ENCODE results near the gene SBF1.
A peak's percentile ranks its signal among the peaks of the same experiment; 100 is the strongest.

The SBF1 gene

GRCh38 chr22:50485221-50486131, 10.6 kb upstream of the SBF1 start:
- no peak for DNase-seq

- no peak for DNase-seq
Measured at GRCh38 chr22:50483977-50484853, 9.4 kb upstream of the SBF1 start.

- no peak for DNase-seq
Measured at GRCh38 chr22:50483556-50483955, 8.7 kb upstream of the SBF1 start.

GRCh38 chr22:50483106-50483505, 8.3 kb upstream of the SBF1 start:
- no peak for DNase-seq

- no peak for DNase-seq
Measured at GRCh38 chr22:50482107-50483074, 7.6 kb upstream of the SBF1 start.

- peak; percentile 81 for DNase-seq
Measured at GRCh38 chr22:50481440-50482106, 6.7 kb upstream of the SBF1 start, which contains the start of gene ADM2. ADM2 (plus strand) TSS chr22:50481543; CDS start chr22:50481848, 305 bp downstream.

GRCh38 chr22:50481045-50481439, 6.2 kb upstream of the SBF1 start:
- DNase-seq = no peak

GRCh38 chr22:50479721-50480120, 4.9 kb upstream of the SBF1 start:
- DNase-seq = no peak

GRCh38 chr22:50477923-50478322, 3.1 kb upstream of the SBF1 start:
- no peak for DNase-seq

GRCh38 chr22:50476868-50477267, 2.0 kb upstream of the SBF1 start:
- DNase-seq = no peak

- no peak for DNase-seq
Measured at GRCh38 chr22:50475652-50476002, 792 bp upstream of the SBF1 start.

GRCh38 chr22:50473855-50474671, 772 bp downstream of the SBF1 start:
- peak; percentile 72 for DNase-seq

GRCh38 chr22:50473088-50473487, 1.7 kb downstream of the SBF1 start:
- DNase-seq = no peak

GRCh38 chr22:50471962-50472361, 2.9 kb downstream of the SBF1 start:
- DNase-seq = no peak

- no peak for DNase-seq
Measured at GRCh38 chr22:50471197-50471847, 3.5 kb downstream of the SBF1 start.

- no peak for DNase-seq
Measured at GRCh38 chr22:50470491-50470890, 4.3 kb downstream of the SBF1 start.

GRCh38 chr22:50469377-50470305, 5.2 kb downstream of the SBF1 start:
- DNase-seq = peak; percentile 94

GRCh38 chr22:50468626-50469025, 6.2 kb downstream of the SBF1 start:
- DNase-seq = no peak

GRCh38 chr22:50467773-50468440, 6.9 kb downstream of the SBF1 start:
- no peak for DNase-seq
